ENCODE measurements around the gene BORCS8. TPM values are rescaled to one million over a fixed set of nuclear protein-coding genes. Genes with fewer than 3 reads are reported as not detected.
"Not testable (repeated sequence)": the region's sequence is repeated elsewhere in the genome, so short reads cannot be mapped to it uniquely, and the experiment has no call there.

The BORCS8 gene
- total RNA-seq, 4 donors from 2014 or later = 11.8 to 29.1 (median 18.8) TPM

GRCh38 chr19:19179548-19180441 lies 12.2 kb downstream of the BORCS8 start:
- WGBS, 2 donors = 80 to 94% methylated on average over 13 to 17 of the region's 17 CpGs
- H3K4me1 ChIP-seq = peaks cover 0 to under 1% (median 0%) of the 10 kb centered on the region in 4 donors
- no peaks in the 10 kb centered on the region for H3K27me3 ChIP-seq
- TF ChIP-seq EP300 (IDR thresholded peaks at IDR 0.05) (no peak), POLR2A (IDR thresholded peaks at IDR 0.05) (no peak)
- TF ChIP-seq, protein P1, sequence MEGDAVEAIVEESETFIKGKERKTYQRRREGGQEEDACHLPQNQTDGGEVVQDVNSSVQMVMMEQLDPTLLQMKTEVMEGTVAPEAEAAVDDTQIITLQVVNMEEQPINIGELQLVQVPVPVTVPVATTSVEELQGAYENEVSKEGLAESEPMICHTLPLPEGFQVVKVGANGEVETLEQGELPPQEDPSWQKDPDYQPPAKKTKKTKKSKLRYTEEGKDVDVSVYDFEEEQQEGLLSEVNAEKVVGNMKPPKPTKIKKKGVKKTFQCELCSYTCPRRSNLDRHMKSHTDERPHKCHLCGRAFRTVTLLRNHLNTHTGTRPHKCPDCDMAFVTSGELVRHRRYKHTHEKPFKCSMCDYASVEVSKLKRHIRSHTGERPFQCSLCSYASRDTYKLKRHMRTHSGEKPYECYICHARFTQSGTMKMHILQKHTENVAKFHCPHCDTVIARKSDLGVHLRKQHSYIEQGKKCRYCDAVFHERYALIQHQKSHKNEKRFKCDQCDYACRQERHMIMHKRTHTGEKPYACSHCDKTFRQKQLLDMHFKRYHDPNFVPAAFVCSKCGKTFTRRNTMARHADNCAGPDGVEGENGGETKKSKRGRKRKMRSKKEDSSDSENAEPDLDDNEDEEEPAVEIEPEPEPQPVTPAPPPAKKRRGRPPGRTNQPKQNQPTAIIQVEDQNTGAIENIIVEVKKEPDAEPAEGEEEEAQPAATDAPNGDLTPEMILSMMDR (IDR thresholded peaks at IDR 0.05) = no peak
- no peak for DNase-seq (ENCODE audit: low spot score in 2 of 2)
- H3K27ac ChIP-seq = no peak overlapping the region
- H3K9me3 ChIP-seq = peaks cover 0 to 8% (median 0%) of the 10 kb centered on the region in 4 donors
- peaks cover 0 to 93% (median 0%) of the 10 kb centered on the region in 3 donors for H3K36me3 ChIP-seq
- H3K4me3 ChIP-seq = no peak overlapping the region

GRCh38 chr19:19176950-19177349 lies 15.0 kb downstream of the BORCS8 start:
- TF ChIP-seq EP300 (IDR thresholded peaks at IDR 0.05) (no peak), POLR2A (IDR thresholded peaks at IDR 0.05) (no peak)
- TF ChIP-seq, protein P1 (IDR thresholded peaks at IDR 0.05) = no peak
- H3K9me3 ChIP-seq = peaks cover 0 to 8% (median 0%) of the 10 kb centered on the region in 4 donors
- 89 to 93% methylated on average over 6 to 8 of the region's 8 CpGs for WGBS, 2 donors
- no peaks in the 10 kb centered on the region for H3K27me3 ChIP-seq
- H3K4me3 ChIP-seq = no peak overlapping the region
- DNase-seq (ENCODE audit: low spot score in 2 of 2) = no peak
- H3K27ac ChIP-seq = no peak overlapping the region
- H3K36me3 ChIP-seq = peaks cover 0 to 76% (median 0%) of the 10 kb centered on the region in 3 donors
- peaks cover 0 to 4% (median 0%) of the 10 kb centered on the region in 4 donors for H3K4me1 ChIP-seq

DNA sequence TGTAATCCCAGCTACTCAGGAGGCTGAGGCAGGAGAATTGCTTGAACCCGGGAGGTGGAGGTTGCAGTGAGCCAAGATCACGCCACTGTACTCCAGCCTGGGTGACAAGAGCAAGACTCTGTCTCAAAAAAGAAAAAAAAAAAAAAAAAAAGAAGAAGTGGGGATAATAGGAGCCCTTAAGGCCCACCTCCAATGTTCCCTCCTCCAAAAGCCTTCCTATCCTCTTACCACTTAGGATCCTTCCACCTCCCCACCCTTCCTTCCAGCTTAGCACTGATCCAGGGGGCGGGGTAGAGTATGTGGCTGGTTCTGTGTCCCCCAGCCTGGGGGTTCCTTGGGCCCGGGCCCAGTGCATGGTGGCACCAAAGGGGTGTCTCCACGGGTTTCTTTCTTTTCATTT lies 18.7 kb downstream of the BORCS8 start:
- DNase-seq (ENCODE audit: low spot score in 2 of 2); H3K27ac ChIP-seq; H3K4me3 ChIP-seq; H3K27me3 ChIP-seq; H3K9me3 ChIP-seq: not testable (repeated sequence)
- Histone ChIP-seq H3K36me3 (peaks cover 0 to 43% (median 0%) of the 10 kb centered on the region in 3 donors), H3K4me1 (peaks cover 0 to 21% (median 5%) of the 10 kb centered on the region in 4 donors)
- 82 to 84% methylated on average over 5 of the region's 5 CpGs for WGBS, 2 donors

- Histone ChIP-seq H3K9me3 (no peaks in the 10 kb centered on the region), H3K36me3 (peaks cover 0 to 32% (median 0%) of the 10 kb centered on the region in 3 donors), H3K4me1 (peaks cover 0 to 21% (median 5%) of the 10 kb centered on the region in 4 donors), H3K4me3 (no peak overlapping the region), H3K27me3 (no peaks in the 10 kb centered on the region), H3K27ac (no peak overlapping the region)
- 47 to 58% methylated on average over 4 to 8 of the region's 8 CpGs for WGBS, 2 donors
- no peak for DNase-seq (ENCODE audit: low spot score in 2 of 2)
- TF ChIP-seq EP300 (IDR thresholded peaks at IDR 0.05) (no peak), POLR2A (IDR thresholded peaks at IDR 0.05) (no peak)
- TF ChIP-seq, protein P1 (IDR thresholded peaks at IDR 0.05) = no peak
These were observed 20.0 kb downstream of the BORCS8 start for GRCh38 chr19:19171821-19172532.

DNA sequence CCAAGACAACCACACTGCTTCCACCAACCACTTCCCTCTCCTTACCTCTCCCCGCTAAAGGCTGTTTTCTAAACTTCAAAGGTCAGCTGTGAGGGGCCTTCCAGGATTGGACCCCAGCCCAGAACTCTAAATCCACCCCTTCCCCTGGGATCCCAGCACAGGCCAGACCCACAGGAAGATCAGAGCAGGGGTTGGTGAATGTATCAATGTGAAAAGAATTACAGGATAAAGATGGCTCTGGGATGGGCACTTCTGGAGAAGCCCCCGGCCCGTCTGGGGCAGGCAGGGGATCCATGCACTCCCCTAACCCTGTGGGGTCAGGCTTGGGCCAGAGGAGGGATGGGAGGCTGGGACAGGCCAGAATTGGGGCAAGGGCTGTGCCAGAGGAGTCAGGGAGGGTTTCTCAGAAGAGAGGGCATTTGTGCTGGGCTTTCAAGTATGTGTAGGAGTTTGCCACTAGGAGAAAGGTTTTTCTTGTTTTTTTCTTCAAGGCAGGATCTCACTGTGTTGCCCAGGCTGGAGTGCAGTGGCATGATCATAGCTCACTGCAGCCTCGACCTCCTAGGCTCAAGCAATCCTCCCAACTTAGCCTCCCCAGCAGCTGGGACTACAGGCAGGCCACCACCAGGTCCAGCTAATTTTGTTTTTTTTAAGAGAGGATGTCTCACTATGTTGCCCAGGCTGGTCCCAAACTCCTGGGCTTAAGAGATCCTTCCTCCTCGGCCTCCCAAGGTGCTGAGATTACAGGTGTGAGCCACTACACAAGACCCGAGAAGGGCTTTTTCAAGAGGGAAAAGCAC lies 20.9 kb downstream of the BORCS8 start:
- peaks cover 0 to 21% (median 5%) of the 10 kb centered on the region in 4 donors for H3K4me1 ChIP-seq
- WGBS, 2 donors = 74 to 85% methylated on average over 6 of the region's 6 CpGs
- H3K27me3 ChIP-seq = no peaks in the 10 kb centered on the region
- peaks cover 0 to 22% (median 0%) of the 10 kb centered on the region in 3 donors for H3K36me3 ChIP-seq
- H3K27ac ChIP-seq = no peak overlapping the region
- no peaks in the 10 kb centered on the region for H3K9me3 ChIP-seq
- no peak for DNase-seq (ENCODE audit: low spot score in 2 of 2)
- TF ChIP-seq EP300 (IDR thresholded peaks at IDR 0.05) (no peak), POLR2A (IDR thresholded peaks at IDR 0.05) (no peak)
- TF ChIP-seq, protein P1 (IDR thresholded peaks at IDR 0.05) = no peak
- no peak overlapping the region for H3K4me3 ChIP-seq

Data from tibial nerve (tissue), 4 donors.